ENCODE results near the gene POMGNT1. TPM values are rescaled to one million over a fixed set of nuclear protein-coding genes. Genes with fewer than 3 reads are reported as not detected.

POMGNT1 gene
- total RNA-seq, 4 donors from 2014 or later: 23.9 to 36.7 (median 28.1) TPM

DNA sequence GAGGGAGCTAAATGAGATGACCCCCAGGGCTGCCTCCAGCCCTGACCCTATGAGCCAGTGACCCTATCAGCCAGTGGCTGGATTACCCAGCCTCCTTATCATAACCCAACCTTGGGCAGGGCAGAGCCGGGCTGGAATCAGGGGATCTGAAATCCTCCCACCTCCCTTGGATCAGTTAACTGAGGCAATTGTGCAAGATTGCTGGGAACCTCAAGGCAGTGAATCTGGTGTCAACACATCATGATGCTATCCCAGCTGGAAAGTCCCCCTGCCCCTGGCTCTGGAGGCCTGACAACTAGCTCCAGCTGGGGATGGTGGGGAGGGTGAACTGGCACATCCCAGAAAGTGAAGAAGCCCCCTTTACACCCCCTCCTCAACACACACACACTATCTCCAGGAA, 29.8 kb downstream of the POMGNT1 start:
- H3K4me3 ChIP-seq: no peak overlapping the region
- no peak for DNase-seq
- WGBS, 2 donors: 63% methylated on average over 1 of the region's 1 CpG; no CpG with 5 or more reads in 1 of the 2 donors
- intact Hi-C loops (cut with DNase I): no loop called here
- H3K27me3 ChIP-seq: peaks cover 0 to 19% (median 0%) of the 10 kb centered on the region in 4 donors
- H3K4me1 ChIP-seq: peaks cover 19 to 61% (median 34%) of the 10 kb centered on the region in 3 donors
- no peak for TF ChIP-seq POLR2A (IDR thresholded peaks at IDR 0.05)
- TF ChIP-seq, protein P1, sequence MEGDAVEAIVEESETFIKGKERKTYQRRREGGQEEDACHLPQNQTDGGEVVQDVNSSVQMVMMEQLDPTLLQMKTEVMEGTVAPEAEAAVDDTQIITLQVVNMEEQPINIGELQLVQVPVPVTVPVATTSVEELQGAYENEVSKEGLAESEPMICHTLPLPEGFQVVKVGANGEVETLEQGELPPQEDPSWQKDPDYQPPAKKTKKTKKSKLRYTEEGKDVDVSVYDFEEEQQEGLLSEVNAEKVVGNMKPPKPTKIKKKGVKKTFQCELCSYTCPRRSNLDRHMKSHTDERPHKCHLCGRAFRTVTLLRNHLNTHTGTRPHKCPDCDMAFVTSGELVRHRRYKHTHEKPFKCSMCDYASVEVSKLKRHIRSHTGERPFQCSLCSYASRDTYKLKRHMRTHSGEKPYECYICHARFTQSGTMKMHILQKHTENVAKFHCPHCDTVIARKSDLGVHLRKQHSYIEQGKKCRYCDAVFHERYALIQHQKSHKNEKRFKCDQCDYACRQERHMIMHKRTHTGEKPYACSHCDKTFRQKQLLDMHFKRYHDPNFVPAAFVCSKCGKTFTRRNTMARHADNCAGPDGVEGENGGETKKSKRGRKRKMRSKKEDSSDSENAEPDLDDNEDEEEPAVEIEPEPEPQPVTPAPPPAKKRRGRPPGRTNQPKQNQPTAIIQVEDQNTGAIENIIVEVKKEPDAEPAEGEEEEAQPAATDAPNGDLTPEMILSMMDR (IDR thresholded peaks at IDR 0.05): no peak
- H3K36me3 ChIP-seq: no peaks in the 10 kb centered on the region
- peak overlapping the region in 1 of 4 donors; percentile 46 for H3K27ac ChIP-seq
- H3K9me3 ChIP-seq: no peaks in the 10 kb centered on the region

DNA sequence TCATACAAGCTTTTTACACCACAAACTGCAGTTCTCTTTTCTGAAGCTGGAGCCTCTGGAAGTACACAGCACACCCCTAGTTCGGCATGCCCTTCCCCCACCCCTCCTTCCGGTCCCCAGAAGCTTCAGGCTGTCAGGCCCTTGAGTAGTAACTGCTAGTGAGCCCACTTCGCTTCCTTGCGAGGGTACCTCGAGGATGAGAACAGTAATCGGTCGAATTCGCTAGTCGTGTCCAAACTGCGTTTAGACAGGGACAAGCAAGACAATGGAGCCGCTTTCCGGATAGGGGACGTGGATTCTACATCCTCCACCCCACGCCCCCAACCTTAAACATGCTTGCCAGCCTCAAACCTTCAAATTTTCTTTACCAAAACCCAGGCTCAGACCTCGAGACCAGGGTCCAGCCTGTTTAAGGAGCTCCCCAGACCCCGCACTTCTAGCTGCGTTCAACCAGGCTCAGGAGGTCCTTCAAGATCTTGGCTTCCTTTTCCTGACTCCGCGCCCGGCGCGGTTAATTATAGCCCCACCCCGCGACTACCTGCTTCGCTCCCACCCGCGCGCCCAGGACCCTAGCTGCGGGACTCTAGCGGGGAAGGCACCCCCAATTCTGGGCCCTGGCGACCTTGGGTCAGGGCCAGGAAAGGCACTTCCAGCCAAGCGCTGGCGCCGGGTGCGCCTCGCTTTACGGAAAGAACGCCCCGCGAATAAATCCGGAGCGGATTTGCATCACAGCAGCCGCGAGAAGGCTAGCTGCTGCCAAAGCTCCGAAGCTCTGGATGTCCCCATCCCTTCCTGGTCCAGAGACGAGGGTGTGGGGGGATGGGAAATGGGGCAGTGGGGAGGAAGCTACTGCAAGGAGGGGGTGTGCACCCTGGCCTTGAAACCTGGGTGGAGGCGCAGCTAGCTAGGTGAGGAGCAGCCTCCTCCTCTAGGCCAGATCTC, 31.4 kb downstream of the POMGNT1 start:
- H3K36me3 ChIP-seq: no peaks in the 10 kb centered on the region
- DNase-seq: no peak
- H3K4me3 ChIP-seq: peak overlapping the region; percentile 33 to 67 (median 49)
- intact Hi-C loops (cut with DNase I): no loop called here
- TF ChIP-seq, protein P1 (IDR thresholded peaks at IDR 0.05): no peak
- TF ChIP-seq POLR2A (IDR thresholded peaks at IDR 0.05): peak in 1 of 4 donors; percentile 20
- peak overlapping the region; percentile 68 to 79 (median 76) for H3K27ac ChIP-seq
- peaks cover 0 to 19% (median 0%) of the 10 kb centered on the region in 4 donors for H3K27me3 ChIP-seq
- H3K4me1 ChIP-seq: peaks cover 18 to 44% (median 19%) of the 10 kb centered on the region in 3 donors
- H3K9me3 ChIP-seq: no peaks in the 10 kb centered on the region
- 13 to 23% methylated on average over 16 to 32 of the region's 47 CpGs for WGBS, 2 donors

DNA sequence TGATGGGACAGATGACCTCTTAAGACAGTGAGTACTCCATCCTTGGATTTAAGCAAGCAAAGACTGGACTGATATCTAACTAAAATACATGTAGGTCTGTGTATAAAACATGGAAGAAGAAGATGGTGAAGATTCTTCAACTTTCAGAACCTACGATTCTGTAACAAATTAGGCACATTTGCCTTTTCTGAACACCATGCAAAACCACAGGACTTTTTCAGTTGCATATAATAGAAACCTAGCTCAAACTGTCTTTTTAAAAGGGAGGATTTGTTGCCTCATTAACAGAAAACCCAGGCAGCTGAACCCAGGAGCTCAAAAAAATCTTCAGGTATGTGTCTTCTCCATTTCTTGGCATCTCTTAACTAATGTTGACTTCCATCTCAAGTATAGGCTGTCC, 38.0 kb downstream of the POMGNT1 start:
- 75 to 86% methylated on average over 1 of the region's 1 CpG for WGBS, 2 donors
- intact Hi-C loops (cut with DNase I): no loop called here
- H3K27me3 ChIP-seq: no peaks in the 10 kb centered on the region
- TF ChIP-seq, protein P1 (IDR thresholded peaks at IDR 0.05): no peak
- no peak for TF ChIP-seq POLR2A (IDR thresholded peaks at IDR 0.05)
- H3K36me3 ChIP-seq: no peaks in the 10 kb centered on the region
- H3K4me1 ChIP-seq: no peaks in the 10 kb centered on the region
- DNase-seq: no peak
- H3K27ac ChIP-seq: no peak overlapping the region
- H3K9me3 ChIP-seq: no peaks in the 10 kb centered on the region
- no peak overlapping the region for H3K4me3 ChIP-seq

DNA sequence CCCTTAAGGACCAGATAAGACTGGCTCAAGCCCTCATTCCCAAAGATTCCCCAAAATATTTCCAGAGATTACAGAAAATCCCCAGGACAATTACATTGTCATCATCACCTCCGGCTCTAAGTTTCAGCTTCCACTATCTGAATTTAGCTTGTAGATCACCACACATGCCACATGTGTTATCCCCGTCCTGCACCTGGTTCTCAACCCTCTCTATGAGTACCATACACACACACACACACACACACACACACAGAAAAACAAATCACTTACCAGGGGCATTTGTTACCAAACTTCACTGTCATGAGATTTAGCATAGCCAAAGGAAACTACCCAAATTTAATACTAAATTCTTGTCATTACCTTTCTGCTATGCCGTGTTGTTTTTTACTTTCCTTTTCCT, 38.7 kb downstream of the POMGNT1 start:
- Histone ChIP-seq H3K36me3 (no peaks in the 10 kb centered on the region), H3K4me1 (no peaks in the 10 kb centered on the region), H3K9me3 (no peaks in the 10 kb centered on the region), H3K27me3 (no peaks in the 10 kb centered on the region), H3K27ac (no peak overlapping the region), H3K4me3 (no peak overlapping the region)
- intact Hi-C loops (cut with DNase I): no loop called here
- 62 to 65% methylated on average over 3 of the region's 3 CpGs for WGBS, 2 donors
- no peak for TF ChIP-seq POLR2A (IDR thresholded peaks at IDR 0.05)
- TF ChIP-seq, protein P1 (IDR thresholded peaks at IDR 0.05): no peak
- no peak for DNase-seq

All from esophagus squamous epithelium (tissue), 5 donors.